Muscle layer of colon (tissue), 2 donors: ENCODE data around the gene NCKIPSD.

Experiments
- H3K27ac ChIP-seq: one replicate; pipeline ENCODE4 v1.7.0; 2013; ENCODE audit warnings: low read depth, mild to moderate bottlenecking, low read length, moderate library complexity
- H3K27me3 ChIP-seq, 2 donors: one replicate each; pipeline ENCODE4 v1.7.0; 2013; ENCODE audit warnings: low read length in 2 of 2, mild to moderate bottlenecking in 2 of 2; ENCODE audit not compliant: insufficient read depth in 2 of 2, control insufficient read depth in 1 of 2
- H3K36me3 ChIP-seq: one replicate; pipeline ENCODE4 v1.7.0; 2013; ENCODE audit warnings: mild to moderate bottlenecking, low read length; ENCODE audit not compliant: insufficient read depth
- H3K4me1 ChIP-seq: one replicate; pipeline ENCODE4 v1.7.0; 2013; ENCODE audit warnings: mild to moderate bottlenecking, low read length; ENCODE audit not compliant: insufficient read depth
- H3K4me3 ChIP-seq, 2 donors: one replicate each; pipeline ENCODE4 v1.7.0; 2013; ENCODE audit warnings: low read length in 2 of 2, low read depth in 1 of 2, mild to moderate bottlenecking in 1 of 2, moderate library complexity in 1 of 2
- H3K9ac ChIP-seq: one replicate; pipeline ENCODE4 v1.7.0; 2013; ENCODE audit warnings: low read length
- H3K9me3 ChIP-seq: one replicate; pipeline ENCODE4 v1.7.0; 2013; ENCODE audit warnings: mild to moderate bottlenecking, low read length
- donor health status: abdominal sarcoma.
- donor health status: Adenocarcinoma of cecum.

The NCKIPSD gene

GRCh38 chr3:48623851-48624547, 61.7 kb downstream of the NCKIPSD start:
- no peak overlapping the region for H3K9ac ChIP-seq
- H3K9me3 ChIP-seq = no peaks in the 10 kb centered on the region
- no peaks in the 10 kb centered on the region for H3K27me3 ChIP-seq
- H3K36me3 ChIP-seq = peaks cover 16% of the 10 kb centered on the region
- no peaks in the 10 kb centered on the region for H3K4me1 ChIP-seq
- H3K4me3 ChIP-seq = no peak overlapping the region
- no peak overlapping the region for H3K27ac ChIP-seq
